H9 (cell line): Measurements from ENCODE around the gene DLG2. TPM values are rescaled to one million over a fixed set of nuclear protein-coding genes. Genes with fewer than 3 reads are reported as not detected.

Source experiments
- DNase-seq: peaks from one replicate; pipeline ENCODE4 v3.0.0-alpha.2; 2017
- H2AFZ ChIP-seq: one replicate; pipeline ENCODE4 v1.6.1; 2013; ENCODE audit warnings: mild to moderate bottlenecking, low read length, control low read depth, moderate library complexity
- H2AK5ac ChIP-seq: 2 replicates; pipeline ENCODE4 v1.6.1; 2013; ENCODE audit warnings: low read length, control low read depth, mixed read lengths; ENCODE audit not compliant: insufficient read length
- H2BK120ac ChIP-seq: one replicate; pipeline ENCODE4 v1.6.1; 2013; ENCODE audit warnings: low read depth, mild to moderate bottlenecking, low read length, control low read depth, inconsistent platforms; ENCODE audit not compliant: poor library complexity, severe bottlenecking
- H2BK12ac ChIP-seq: 2 replicates; pipeline ENCODE4 v1.6.1; 2013; ENCODE audit warnings: low read length, control low read depth, mixed read lengths, low read depth; ENCODE audit not compliant: insufficient read length
- H2BK15ac ChIP-seq: 2 replicates; pipeline ENCODE4 v1.6.1; 2013; ENCODE audit warnings: low read depth, low read length, control low read depth
- H2BK20ac ChIP-seq: one replicate; pipeline ENCODE4 v1.6.1; 2013; ENCODE audit warnings: low read depth, mild to moderate bottlenecking, low read length, control low read depth, inconsistent platforms; ENCODE audit not compliant: poor library complexity, severe bottlenecking
- H2BK5ac ChIP-seq: 2 replicates; pipeline ENCODE4 v1.6.1; 2013; ENCODE audit warnings: low read length, control low read depth, mixed read lengths; ENCODE audit not compliant: insufficient read length
- H3K14ac ChIP-seq: 2 replicates; pipeline ENCODE4 v1.6.1; 2013; ENCODE audit warnings: low read length, control low read depth; ENCODE audit not compliant: insufficient read depth
- H3K18ac ChIP-seq: 2 replicates; pipeline ENCODE4 v1.6.1; 2013; ENCODE audit warnings: low read depth, mild to moderate bottlenecking, mixed read lengths, low read length, control low read depth; ENCODE audit not compliant: insufficient read length
- H3K23ac ChIP-seq: 2 replicates; pipeline ENCODE4 v1.6.1; 2013; ENCODE audit warnings: low read length, control low read depth, mixed read lengths, low read depth; ENCODE audit not compliant: insufficient read length
- H3K23me2 ChIP-seq: 2 replicates; pipeline ENCODE4 v1.6.1; 2013; ENCODE audit warnings: low read depth, mild to moderate bottlenecking, mixed read lengths, low read length, control low read depth; ENCODE audit not compliant: insufficient read length, poor library complexity, severe bottlenecking
- H3K27ac ChIP-seq: 2 replicates; pipeline ENCODE4 v1.5.1; 2013; ENCODE audit warnings: low read length, control low read depth, mixed read lengths, low read depth; ENCODE audit not compliant: insufficient read length
- H3K27me3 ChIP-seq: 2 replicates; pipeline ENCODE4 v1.6.1; 2013; ENCODE audit warnings: low read length, control low read depth, inconsistent platforms; ENCODE audit not compliant: insufficient read depth
- H3K4ac ChIP-seq: 2 replicates; pipeline ENCODE4 v1.6.1; 2013; ENCODE audit warnings: low read depth, mild to moderate bottlenecking, control low read depth, inconsistent platforms, low read length, moderate library complexity
- H3K4me1 ChIP-seq: 2 replicates; pipeline ENCODE4 v1.6.1; 2013; ENCODE audit warnings: low read length, control low read depth, inconsistent platforms; ENCODE audit not compliant: insufficient read depth
- H3K4me2 ChIP-seq: 2 replicates; pipeline ENCODE4 v1.6.1; 2013; ENCODE audit warnings: low read length, control low read depth, mixed read lengths; ENCODE audit not compliant: insufficient read length, insufficient read depth
- H3K56ac ChIP-seq: 2 replicates; pipeline ENCODE4 v1.6.1; 2013; ENCODE audit warnings: low read depth, mild to moderate bottlenecking, mixed read lengths, low read length, control low read depth; ENCODE audit not compliant: insufficient read length
- H3K79me1 ChIP-seq: 2 replicates; pipeline ENCODE4 v1.6.1; 2013; ENCODE audit warnings: low read depth, mild to moderate bottlenecking, moderate library complexity, low read length, control low read depth, inconsistent platforms; ENCODE audit not compliant: insufficient read depth, poor library complexity, severe bottlenecking
- H3K79me2 ChIP-seq: 2 replicates; pipeline ENCODE4 v1.6.1; 2013; ENCODE audit warnings: low read length, control low read depth, inconsistent platforms; ENCODE audit not compliant: insufficient read depth
- H3K9ac ChIP-seq: 2 replicates; pipeline ENCODE4 v1.6.1; 2013; ENCODE audit warnings: low read length, control low read depth, mixed read lengths; ENCODE audit not compliant: insufficient read length; ENCODE audit errors: extremely low read depth
- H3K9me3 ChIP-seq: one replicate; pipeline ENCODE4 v1.6.1; 2013; ENCODE audit warnings: low read depth, low read length, inconsistent platforms; ENCODE audit not compliant: control insufficient read depth
- H3T11ph ChIP-seq: one replicate; pipeline ENCODE4 v1.6.1; 2013; ENCODE audit warnings: mild to moderate bottlenecking, low read length, control low read depth, inconsistent platforms
- H4K20me1 ChIP-seq: one replicate; pipeline ENCODE4 v1.6.1; 2013; ENCODE audit not compliant: control insufficient read depth, insufficient read length, insufficient read depth
- H4K5ac ChIP-seq: 2 replicates; pipeline ENCODE4 v1.6.1; 2013; ENCODE audit warnings: low read depth, mild to moderate bottlenecking, mixed read lengths, low read length, control low read depth; ENCODE audit not compliant: insufficient read length
- H4K8ac ChIP-seq: replicated peaks from 2 replicates; pipeline ENCODE4 v1.6.1; 2013; ENCODE audit warnings: low read length, control low read depth, mixed read lengths, low read depth; ENCODE audit not compliant: insufficient read length
- H4K91ac ChIP-seq: 2 replicates; pipeline ENCODE4 v1.6.1; 2013; ENCODE audit warnings: low read depth, mild to moderate bottlenecking, moderate library complexity, mixed read lengths, low read length, control low read depth; ENCODE audit not compliant: insufficient read length
- H3K27ac Mint-ChIP-seq, 3 experiments: 2 replicates in 2 of 3; 3 replicates in 1 of 3; pipeline ENCODE4 v1.8.0; 2020 to 2021; ENCODE audit warnings: mixed read lengths in 3 of 3, mild to moderate bottlenecking in 1 of 3, moderate library complexity in 1 of 3
- H3K27me3 Mint-ChIP-seq: 2 replicates; pipeline ENCODE4 v1.8.0; 2021; ENCODE audit warnings: low read depth, mild to moderate bottlenecking, moderate library complexity, mixed read lengths
- H3K36me3 Mint-ChIP-seq, 3 experiments: 2 replicates in 2 of 3; 3 replicates in 1 of 3; pipeline ENCODE4 v1.8.0; 2020 to 2021; ENCODE audit warnings: low read depth in 3 of 3, mixed read lengths in 3 of 3; ENCODE audit not compliant: insufficient read depth in 1 of 3
- H3K4me1 Mint-ChIP-seq, 2 experiments: 2 replicates each; pipeline ENCODE4 v1.8.0; 2020; ENCODE audit warnings: mixed read lengths in 2 of 2
- H3K4me3 Mint-ChIP-seq, 2 experiments: 2 replicates in 1 of 2; 3 replicates in 1 of 2; pipeline ENCODE4 v1.8.0; 2020 to 2021; ENCODE audit warnings: mild to moderate bottlenecking in 2 of 2, mixed read lengths in 2 of 2, moderate library complexity in 1 of 2
- H3K9me3 Mint-ChIP-seq, 2 experiments: 2 replicates in 1 of 2; 3 replicates in 1 of 2; pipeline ENCODE4 v1.8.0; 2020; ENCODE audit warnings: mild to moderate bottlenecking in 2 of 2, mixed read lengths in 2 of 2, moderate library complexity in 1 of 2
- CTCF ChIP-seq: fragments of 200-600 bp; sonication (generic); conservative IDR thresholded peaks from 3 replicates; pipeline ENCODE4 v1.8.0; 2021; ENCODE audit warnings: antibody characterized with exemption, mild to moderate bottlenecking
- WGBS: extraction: QIAGEN DNeasy Blood & Tissue Kit; methylation state at CpG from one replicate; pipeline ENCODE4 v1.1.7; 2013; ENCODE audit warnings: missing lambda C conversion rate, low lambda C conversion rate, mixed read lengths; ENCODE audit not compliant: insufficient read length; ENCODE audit errors: extremely low coverage; 5-methylcytosine and 5-hydroxymethylcytosine counted together
- total RNA-seq: library from RNA; stranded (reverse); gene quantifications from 2 replicates; pipeline ENCODE4 v1.2.1, GENCODE V29; 2021

Gene DLG2
- total RNA-seq, 1 experiment from 2014 or later = 8.0 TPM

GRCh38 chr11:85115798-85116197, 511.3 kb downstream of the DLG2 start:
- Mint-ChIP-seq H3K27ac (no peak overlapping the region), H3K27me3 (no peaks in the 10 kb centered on the region), H3K4me1 (peaks cover 7 to 12% of the 10 kb centered on the region in 2 experiments), H3K4me3 (no peak overlapping the region), H3K9me3 (no peaks in the 10 kb centered on the region), H3K36me3 (no peaks in the 10 kb centered on the region)
- Histone ChIP-seq H3K79me1 (no peaks in the 10 kb centered on the region), H3K4ac (no peak overlapping the region), H3T11ph (no peak overlapping the region), H3K23me2 (no peaks in the 10 kb centered on the region), H3K18ac (no peak overlapping the region), H3K27ac (no peak overlapping the region), H4K91ac (no peak overlapping the region), H2BK5ac (no peak overlapping the region), H2BK20ac (no peak overlapping the region), H2BK120ac (no peak overlapping the region), H3K9ac (no peak overlapping the region), H3K23ac (no peak overlapping the region), H3K4me2 (no peak overlapping the region), H2BK15ac (no peak overlapping the region), H2BK12ac (no peak overlapping the region), H2AK5ac (no peak overlapping the region), H3K14ac (no peak overlapping the region), H3K4me1 (no peaks in the 10 kb centered on the region; the same call in 1 of the 2 replicates), H2AFZ (no peak overlapping the region), H3K56ac (no peak overlapping the region), H4K5ac (no peak overlapping the region), H3K27me3 (no peaks in the 10 kb centered on the region), H4K20me1 (no peaks in the 10 kb centered on the region), H3K9me3 (no peaks in the 10 kb centered on the region), H4K8ac (no peak overlapping the region), H3K79me2 (no peaks in the 10 kb centered on the region)
- TF ChIP-seq CTCF = no peak
- DNase-seq = no peak
- WGBS = no CpG with 5 or more reads among the region's 2 CpGs
